GM20431 (cell line): Measurements from ENCODE around the gene FBXW12.
"Not testable (repeated sequence)": the region's sequence is repeated elsewhere in the genome, so short reads cannot be mapped to it uniquely, and the experiment has no call there.

Experiments used
- in situ Hi-C: fragments of 300-500 bp; cut with MseI, MboI; formaldehyde crosslinking; loops from one replicate; pipeline ENCODE4 v1.15.0; 2020; ENCODE audit warnings: low sequenced_read_pairs; ENCODE audit not compliant: unreplicated experiment

The FBXW12 gene

GRCh38 chr3:48370333-48370713 lies 1.7 kb upstream of the FBXW12 start:
- in situ Hi-C loops: no loop called here

- in situ Hi-C loops: no loop called here
These were observed 355 bp downstream of the FBXW12 start for GRCh38 chr3:48372377-48372770.

GRCh38 chr3:48372862-48373435 lies 930 bp downstream of the FBXW12 start:
- in situ Hi-C loops: no loop called here

- in situ Hi-C loops: no loop called here
These were observed 15.6 kb downstream of the FBXW12 start for GRCh38 chr3:48387634-48388033.

GRCh38 chr3:48388966-48389365 lies 16.9 kb downstream of the FBXW12 start:
- in situ Hi-C loops: no loop called here

- in situ Hi-C loops: no loop called here
These were observed 22.4 kb downstream of the FBXW12 start for GRCh38 chr3:48394391-48394790.

- in situ Hi-C loops: no loop called here
These were observed 23.7 kb downstream of the FBXW12 start for GRCh38 chr3:48395714-48396113.

- in situ Hi-C loops: no loop called here
These were observed 26.0 kb downstream of the FBXW12 start for GRCh38 chr3:48397767-48398681.

- in situ Hi-C loops: no loop called here
These were observed 26.8 kb downstream of the FBXW12 start for GRCh38 chr3:48398701-48399386.

GRCh38 chr3:48399387-48400172 lies 27.6 kb downstream of the FBXW12 start:
- in situ Hi-C loops: no loop called here

- in situ Hi-C loops: no loop called here
These were observed 28.9 kb downstream of the FBXW12 start for GRCh38 chr3:48400824-48401433.

GRCh38 chr3:48401434-48401901 lies 29.4 kb downstream of the FBXW12 start:
- in situ Hi-C loops: not testable (repeated sequence)

GRCh38 chr3:48402281-48402732 lies 30.3 kb downstream of the FBXW12 start:
- in situ Hi-C loops: no loop called here

GRCh38 chr3:48402907-48403306 lies 30.9 kb downstream of the FBXW12 start:
- in situ Hi-C loops: no loop called here

- in situ Hi-C loops: no loop called here
These were observed 31.8 kb downstream of the FBXW12 start for GRCh38 chr3:48403533-48404439.

GRCh38 chr3:48404440-48405342 lies 32.7 kb downstream of the FBXW12 start:
- in situ Hi-C loops: no loop called here

GRCh38 chr3:48405343-48405881 lies 33.4 kb downstream of the FBXW12 start:
- in situ Hi-C loops: no loop called here
